ENCODE data around the gene DDX54.
"Not testable (repeated sequence)": the region's sequence is repeated elsewhere in the genome, so short reads cannot be mapped to it uniquely, and the experiment has no call there.

DDX54 gene

GRCh38 chr12:113119980-113120669 lies 65.2 kb downstream of the DDX54 start:
- no peak for DNase-seq (ENCODE audit: low spot score)

GRCh38 chr12:113118142-113118541 lies 67.1 kb downstream of the DDX54 start:
- DNase-seq (ENCODE audit: low spot score), result no peak

- not testable (repeated sequence) for DNase-seq (ENCODE audit: low spot score)
Observed at GRCh38 chr12:113117684-113118083, 67.6 kb downstream of the DDX54 start.

GRCh38 chr12:113116875-113117274 lies 68.4 kb downstream of the DDX54 start:
- DNase-seq (ENCODE audit: low spot score), result no peak

- DNase-seq (ENCODE audit: low spot score), result no peak
Observed at GRCh38 chr12:113115455-113116126, 69.7 kb downstream of the DDX54 start.

- DNase-seq (ENCODE audit: low spot score), result no peak
Observed at GRCh38 chr12:113114447-113115178, 70.7 kb downstream of the DDX54 start.

GRCh38 chr12:113113397-113113796 lies 71.9 kb downstream of the DDX54 start:
- DNase-seq (ENCODE audit: low spot score), result no peak

GRCh38 chr12:113112043-113112899 lies 73.0 kb downstream of the DDX54 start:
- no peak for DNase-seq (ENCODE audit: low spot score)

GRCh38 chr12:113111247-113111646 lies 74.0 kb downstream of the DDX54 start:
- DNase-seq (ENCODE audit: low spot score), result no peak

- no peak for DNase-seq (ENCODE audit: low spot score)
Observed at GRCh38 chr12:113109872-113110599, 75.2 kb downstream of the DDX54 start.

- DNase-seq (ENCODE audit: low spot score), result no peak
Observed at GRCh38 chr12:113109360-113109759, 75.9 kb downstream of the DDX54 start.

- DNase-seq (ENCODE audit: low spot score), result no peak
Observed at GRCh38 chr12:113108308-113108707, 77.0 kb downstream of the DDX54 start.
